ENCODE results near the gene SHCBP1.

DNA sequence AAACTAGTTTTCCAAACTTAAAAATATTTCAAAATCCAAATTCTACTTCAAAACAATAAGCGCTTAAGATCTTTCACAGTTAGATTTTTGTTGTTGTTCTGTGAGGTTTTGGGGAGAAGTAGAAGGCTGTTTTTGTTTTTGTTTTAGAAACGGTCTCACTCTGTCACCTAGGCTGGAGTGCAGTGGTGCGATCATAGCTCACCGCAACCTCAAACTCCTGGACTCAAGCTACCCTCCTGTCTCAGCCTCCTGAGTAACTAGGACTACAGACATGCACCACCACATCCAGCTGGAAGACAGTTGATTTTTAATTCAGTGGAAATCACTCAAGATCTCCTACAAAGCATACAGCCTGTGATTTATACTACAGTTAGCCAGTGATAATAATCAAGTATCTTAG, 2.7 kb downstream of the SHCBP1 start:
- TF ChIP-seq POLR2A (IDR thresholded peaks at IDR 0.05): no peak
- TF ChIP-seq, protein P1, sequence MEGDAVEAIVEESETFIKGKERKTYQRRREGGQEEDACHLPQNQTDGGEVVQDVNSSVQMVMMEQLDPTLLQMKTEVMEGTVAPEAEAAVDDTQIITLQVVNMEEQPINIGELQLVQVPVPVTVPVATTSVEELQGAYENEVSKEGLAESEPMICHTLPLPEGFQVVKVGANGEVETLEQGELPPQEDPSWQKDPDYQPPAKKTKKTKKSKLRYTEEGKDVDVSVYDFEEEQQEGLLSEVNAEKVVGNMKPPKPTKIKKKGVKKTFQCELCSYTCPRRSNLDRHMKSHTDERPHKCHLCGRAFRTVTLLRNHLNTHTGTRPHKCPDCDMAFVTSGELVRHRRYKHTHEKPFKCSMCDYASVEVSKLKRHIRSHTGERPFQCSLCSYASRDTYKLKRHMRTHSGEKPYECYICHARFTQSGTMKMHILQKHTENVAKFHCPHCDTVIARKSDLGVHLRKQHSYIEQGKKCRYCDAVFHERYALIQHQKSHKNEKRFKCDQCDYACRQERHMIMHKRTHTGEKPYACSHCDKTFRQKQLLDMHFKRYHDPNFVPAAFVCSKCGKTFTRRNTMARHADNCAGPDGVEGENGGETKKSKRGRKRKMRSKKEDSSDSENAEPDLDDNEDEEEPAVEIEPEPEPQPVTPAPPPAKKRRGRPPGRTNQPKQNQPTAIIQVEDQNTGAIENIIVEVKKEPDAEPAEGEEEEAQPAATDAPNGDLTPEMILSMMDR (IDR thresholded peaks at IDR 0.05): no peak

All from suprapubic skin (tissue), 3 donors.